Measurements from ENCODE around the gene PEX7. TPM values are rescaled to one million over a fixed set of nuclear protein-coding genes. Genes with fewer than 3 reads are reported as not detected.

PEX7 gene
- total and polyA plus RNA-seq, 2 of the 8 experiments (the other 6 are each of a cell fraction or from before 2014, with no cell fraction given) = 6.4 to 11.0 TPM

DNA sequence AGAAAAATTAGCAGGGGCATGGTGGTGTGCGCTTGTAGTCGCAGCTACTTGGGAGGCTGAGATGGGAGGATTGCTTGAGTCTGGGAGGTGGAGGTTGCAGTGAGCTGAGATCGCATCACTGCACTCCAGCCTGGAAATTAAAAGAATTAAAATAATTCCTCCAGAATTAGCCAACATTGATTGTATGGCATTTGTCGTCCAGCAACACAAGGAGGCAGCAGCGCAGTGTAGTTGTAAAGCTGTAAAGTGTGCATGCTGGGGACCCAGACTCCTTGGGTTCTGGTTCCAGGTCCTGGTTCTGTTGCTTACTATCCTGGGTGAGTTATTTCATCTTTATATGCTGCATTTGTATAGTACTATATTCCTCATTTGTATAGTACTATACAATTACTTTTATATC lies 41.4 kb downstream of the PEX7 start:
- Histone ChIP-seq H2BK15ac (ENCODE audit: low read length) (no peak overlapping the region), H2BK120ac (replicated peaks; ENCODE audit: low read depth, low read length) (no peak overlapping the region), H3K4me2 (ENCODE audit: insufficient read depth in 1 of 2, low read depth in 2 of 2, low read length in 2 of 2) (no peak overlapping the region), H2BK20ac (ENCODE audit: low read length) (no peak overlapping the region), H3K27ac (ENCODE audit: low read depth, low read length) (no peak overlapping the region), H3K9me3 (ENCODE audit: insufficient read depth in 2 of 2, low read depth in 1 of 2, low read length in 1 of 2) (no peaks in the 10 kb centered on the region), H3K56ac (replicated peaks; ENCODE audit: insufficient read length, low read depth, low read length) (no peak overlapping the region), H2BK12ac (ENCODE audit: low read depth, low read length) (no peak overlapping the region), H4K91ac (replicated peaks; ENCODE audit: insufficient read length, low read length) (no peak overlapping the region), H3K14ac (ENCODE audit: insufficient read length) (no peak overlapping the region), H4K20me1 (replicated peaks in 1 of 2; ENCODE audit: control insufficient read depth in 1 of 2, insufficient read depth in 2 of 2, low read length in 2 of 2) (no peaks in the 10 kb centered on the region), H3K18ac (ENCODE audit: extremely low read depth, low read length) (no peak overlapping the region), H3K27me3 (replicated peaks in 1 of 4; ENCODE audit: control insufficient read depth in 3 of 4, extremely low read depth in 1 of 4, insufficient read depth in 3 of 4, low read length in 3 of 4) (no peaks in the 10 kb centered on the region), H4K8ac (ENCODE audit: extremely low read depth, insufficient read depth, low read length) (no peak overlapping the region), H4K5ac (ENCODE audit: insufficient read length, low read depth, low read length) (no peak overlapping the region), H3K36me3 (ENCODE audit: control insufficient read depth in 2 of 4, insufficient read depth in 4 of 4, low read length in 3 of 4) (no peaks in the 10 kb centered on the region), H3K79me2 (ENCODE audit: control insufficient read depth in 1 of 2, insufficient read depth in 2 of 2, low read length in 2 of 2) (no peaks in the 10 kb centered on the region), H3K9ac (replicated peaks in 1 of 4; ENCODE audit: extremely low read depth in 1 of 4, low read depth in 3 of 4, low read length in 3 of 4) (no peak overlapping the region), H3K79me1 (ENCODE audit: low read depth, low read length) (no peaks in the 10 kb centered on the region), H3K4ac (replicated peaks; ENCODE audit: insufficient read length, low read depth, low read length) (no peak overlapping the region), H3K4me3 (ENCODE audit: extremely low read depth in 1 of 4, insufficient read depth in 2 of 4, low read depth in 3 of 4, low read length in 4 of 4) (no peak overlapping the region), H2AFZ (ENCODE audit: low read length) (no peak overlapping the region), H3K23ac (ENCODE audit: insufficient read length) (no peak overlapping the region), H3K23me2 (ENCODE audit: low read depth, low read length) (no peaks in the 10 kb centered on the region), H3K4me1 (replicated peaks in 1 of 4; ENCODE audit: control insufficient read depth in 3 of 4, insufficient read depth in 4 of 4, low read length in 3 of 4) (no peaks in the 10 kb centered on the region), H2AK5ac (ENCODE audit: low read depth, low read length) (no peak overlapping the region), H2BK5ac (ENCODE audit: low read depth, low read length) (no peak overlapping the region)
- DNase-seq (ENCODE audit: low read depth in 1 of 2, low spot score in 2 of 2) (no peak), FAIRE-seq (no peak)
- POLR2A ChIA-PET (ENCODE audit: partially characterized antibody) = interaction anchor here (1.2 kb wide), 1 partner anchor 58 kb away, joined by 3 read pairs; no protein-coding TSS in a partner anchor
- CTCF ChIA-PET (ENCODE audit: partially characterized antibody) = interaction anchor here (0.6 to 2.4 kb wide), 8 partner anchors 11 to 152 kb away, joined by 3 to 7 read pairs (median 3); partner anchors contain the start of gene SLC35D3
- TF ChIP-seq RAD21 (IDR thresholded peaks at IDR 0.05 in 1 of 2, conservative IDR thresholded peaks at IDR 0.05 in 1 of 2; ENCODE audit: low read depth in 2 of 2, low read length in 2 of 2) (peak; percentile 39; a peak in 3 of 4 replicates), TEAD4 (IDR thresholded peaks at IDR 0.05; ENCODE audit: low read depth, low read length) (no peak), KDM5A (IDR thresholded peaks at IDR 0.05; ENCODE audit: low read length) (no peak)
- 87% methylated on average over 4 of the region's 5 CpGs; no CpG with 5 or more reads in 1 of the 2 experiments for WGBS, 2 experiments (ENCODE audit: extremely low coverage in 1 of 2, insufficient coverage in 1 of 2, insufficient read length in 1 of 2, insufficient replicate concordance in 2 of 2, low coverage in 1 of 2, low lambda C conversion rate in 2 of 2, missing lambda C conversion rate in 1 of 2)

Data from H1 (cell line).